H1 (cell line): ENCODE data around the gene MGAT5. TPM values are rescaled to one million over a fixed set of nuclear protein-coding genes. Genes with fewer than 3 reads are reported as not detected.

ENCODE experiments used
- CTCF ChIA-PET: fragments of 300-600 bp; sonication (Branson Sonifier 250); formaldehyde crosslinking; loops from one replicate; lab custom pipeline; 2021; ENCODE audit not compliant: partially characterized antibody; lab: Charles Lee
- POLR2A ChIA-PET: fragments of 300-600 bp; sonication (Branson Sonifier 250); formaldehyde crosslinking; loops from one replicate; lab custom pipeline; 2021; ENCODE audit warnings: inconsistent platforms; ENCODE audit not compliant: partially characterized antibody; lab: Charles Lee
- DNase-seq, 2 experiments: peaks; one replicate each; pipeline versions ENCODE4 v3.0.0 to v3.0.0-alpha.2; 2010 to 2022; ENCODE audit warnings: low spot score in 2 of 2, low read depth in 1 of 2, mixed read lengths in 1 of 2
- FAIRE-seq: peaks from 2 replicates; lab custom pipeline; 2011; peaks lifted over from hg19 to GRCh38; lab: Jason Lieb, UNC
- H2AFZ ChIP-seq: 2 replicates; pipeline ENCODE4 v1.8.1; 2012; ENCODE audit warnings: low read length, inconsistent platforms
- H2AK5ac ChIP-seq: 2 replicates; pipeline ENCODE4 v1.6.1; 2013; ENCODE audit warnings: low read depth, low read length
- H2BK120ac ChIP-seq: replicated peaks from 2 replicates; pipeline ENCODE3; 2013; ENCODE audit warnings: low read depth, low read length, inconsistent platforms
- H2BK12ac ChIP-seq: 2 replicates; pipeline ENCODE4 v1.6.1; 2013; ENCODE audit warnings: low read depth, low read length
- H2BK15ac ChIP-seq: 2 replicates; pipeline ENCODE4 v1.6.1; 2013; ENCODE audit warnings: low read length
- H2BK20ac ChIP-seq: 2 replicates; pipeline ENCODE4 v1.6.1; 2013; ENCODE audit warnings: low read length
- H2BK5ac ChIP-seq: 2 replicates; pipeline ENCODE4 v1.6.1; 2013; ENCODE audit warnings: low read depth, low read length
- H3K14ac ChIP-seq: 2 replicates; pipeline ENCODE4 v1.6.1; 2013; ENCODE audit warnings: inconsistent platforms; ENCODE audit not compliant: insufficient read length
- H3K18ac ChIP-seq: 2 replicates; pipeline ENCODE4 v1.6.1; 2013; ENCODE audit warnings: low read length; ENCODE audit errors: extremely low read depth
- H3K23ac ChIP-seq: 2 replicates; pipeline ENCODE4 v1.6.1; 2013; ENCODE audit warnings: inconsistent platforms; ENCODE audit not compliant: insufficient read length
- H3K23me2 ChIP-seq: 2 replicates; pipeline ENCODE4 v1.6.1; 2013; ENCODE audit warnings: low read depth, low read length
- H3K27ac ChIP-seq: 2 replicates; pipeline ENCODE4 v1.6.1; 2011; ENCODE audit warnings: low read depth, low read length, inconsistent platforms
- H3K27me3 ChIP-seq, 4 experiments: replicated peaks in 1 of 4; 1 replicate in 1 of 4; 2 replicates in 3 of 4; pipeline versions ENCODE4 v1.6.1 to v1.8.1; 2011 to 2013; ENCODE audit warnings: low read length in 3 of 4, mild to moderate bottlenecking in 3 of 4, inconsistent platforms in 2 of 4, mixed read lengths in 2 of 4, moderate library complexity in 1 of 4; ENCODE audit not compliant: control insufficient read depth in 3 of 4, insufficient read depth in 3 of 4; ENCODE audit errors: extremely low read depth in 1 of 4
- H3K36me3 ChIP-seq, 4 experiments: 2 replicates each; pipeline versions ENCODE4 v1.6.1 to v1.8.1; 2011 to 2013; ENCODE audit warnings: mild to moderate bottlenecking in 4 of 4, low read length in 3 of 4, moderate library complexity in 2 of 4, control low read depth in 1 of 4, inconsistent platforms in 1 of 4; ENCODE audit not compliant: insufficient read depth in 4 of 4, control insufficient read depth in 2 of 4
- H3K4ac ChIP-seq: replicated peaks from 2 replicates; pipeline ENCODE3; 2013; ENCODE audit warnings: low read length, low read depth, mixed read lengths, inconsistent platforms; ENCODE audit not compliant: insufficient read length
- H3K4me1 ChIP-seq, 4 experiments: replicated peaks in 1 of 4; 1 replicate in 1 of 4; 2 replicates in 3 of 4; pipeline versions ENCODE4 v1.6.1 to v1.8.1; 2011 to 2013; ENCODE audit warnings: low read length in 3 of 4, inconsistent platforms in 2 of 4, mixed read lengths in 1 of 4; ENCODE audit not compliant: insufficient read depth in 4 of 4, control insufficient read depth in 3 of 4
- H3K4me2 ChIP-seq, 2 experiments: 2 replicates each; pipeline versions ENCODE4 v1.6.1 to v1.8.1; 2011 to 2013; ENCODE audit warnings: low read depth in 2 of 2, low read length in 2 of 2, control low read depth in 1 of 2, inconsistent platforms in 1 of 2, mild to moderate bottlenecking in 1 of 2; ENCODE audit not compliant: insufficient read depth in 1 of 2
- H3K4me3 ChIP-seq, 4 experiments: fragments of 200-600, 300-600 bp in 1 of 4; sonication (generic), shearing (Covaris generic), sonication (Bioruptor Twin) in 1 of 4; 2 replicates each; pipeline versions ENCODE4 v1.5.1 to v1.8.1; 2011 to 2016; ENCODE audit warnings: low read length in 4 of 4, low read depth in 3 of 4, control low read depth in 2 of 4, inconsistent platforms in 2 of 4, mild to moderate bottlenecking in 2 of 4, mixed read lengths in 1 of 4, moderate library complexity in 1 of 4; ENCODE audit not compliant: insufficient read depth in 2 of 4; ENCODE audit errors: extremely low read depth in 1 of 4
- H3K56ac ChIP-seq: replicated peaks from 2 replicates; pipeline ENCODE3; 2013; ENCODE audit warnings: low read depth, mild to moderate bottlenecking, mixed read lengths, low read length, inconsistent platforms; ENCODE audit not compliant: insufficient read length
- H3K79me1 ChIP-seq: 2 replicates; pipeline ENCODE4 v1.6.1; 2013; ENCODE audit warnings: low read depth, low read length, control low read depth
- H3K79me2 ChIP-seq, 2 experiments: 2 replicates each; pipeline versions ENCODE4 v1.6.1 to v1.8.1; 2012 to 2013; ENCODE audit warnings: low read length in 2 of 2, mild to moderate bottlenecking in 2 of 2, inconsistent platforms in 1 of 2; ENCODE audit not compliant: insufficient read depth in 2 of 2, control insufficient read depth in 1 of 2
- H3K9ac ChIP-seq, 4 experiments: replicated peaks in 1 of 4; 1 replicate in 1 of 4; 2 replicates in 3 of 4; pipeline versions ENCODE4 v1.6.1 to v1.8.1; 2011 to 2013; ENCODE audit warnings: low read depth in 3 of 4, low read length in 3 of 4, control low read depth in 2 of 4, mild to moderate bottlenecking in 2 of 4, moderate library complexity in 2 of 4, inconsistent platforms in 1 of 4; ENCODE audit errors: extremely low read depth in 1 of 4
- H3K9me3 ChIP-seq, 2 experiments: 2 replicates each; pipeline versions ENCODE4 v1.6.1 to v1.8.1; 2012 to 2013; ENCODE audit warnings: mild to moderate bottlenecking in 2 of 2, moderate library complexity in 2 of 2, control low read depth in 1 of 2, inconsistent platforms in 1 of 2, low read depth in 1 of 2, low read length in 1 of 2, mixed read lengths in 1 of 2; ENCODE audit not compliant: insufficient read depth in 2 of 2
- H4K20me1 ChIP-seq, 2 experiments: replicated peaks in 1 of 2; 2 replicates each; pipeline versions ENCODE3 to v1.8.1; 2011 to 2013; ENCODE audit warnings: inconsistent platforms in 2 of 2, low read length in 2 of 2, mild to moderate bottlenecking in 1 of 2; ENCODE audit not compliant: insufficient read depth in 2 of 2, control insufficient read depth in 1 of 2
- H4K5ac ChIP-seq: 2 replicates; pipeline ENCODE4 v1.6.1; 2013; ENCODE audit warnings: low read length, low read depth, mixed read lengths, inconsistent platforms; ENCODE audit not compliant: insufficient read length
- H4K8ac ChIP-seq: 2 replicates; pipeline ENCODE4 v1.8.0; 2013; ENCODE audit warnings: mild to moderate bottlenecking, moderate library complexity, low read length, inconsistent platforms; ENCODE audit not compliant: insufficient read depth; ENCODE audit errors: extremely low read depth
- H4K91ac ChIP-seq: replicated peaks from 2 replicates; pipeline ENCODE3; 2013; ENCODE audit warnings: low read length, mixed read lengths, inconsistent platforms; ENCODE audit not compliant: insufficient read length
- BCL11A ChIP-seq, 2 experiments: IDR thresholded peaks; one replicate each; pipeline ENCODE4 v1.6.1; 2011; ENCODE audit warnings: low read depth in 2 of 2, low read length in 2 of 2, mild to moderate bottlenecking in 2 of 2
- BRCA1 ChIP-seq: IDR thresholded peaks from 2 replicates; pipeline ENCODE4 v1.6.1; 2012; ENCODE audit warnings: low read depth, low read length, improper control_type of control experiment
- CEBPB ChIP-seq: IDR thresholded peaks from 2 replicates; pipeline ENCODE4 v1.6.1; 2012; ENCODE audit warnings: low read depth, low read length
- CHD1 ChIP-seq: IDR thresholded peaks from 2 replicates; pipeline ENCODE4 v1.6.1; 2012; ENCODE audit warnings: low read depth, low read length, improper control_type of control experiment
- GTF2F1 ChIP-seq: IDR thresholded peaks from 2 replicates; pipeline ENCODE4 v1.6.1; 2012; ENCODE audit warnings: low read depth, low read length, improper control_type of control experiment, borderline replicate concordance
- NANOG ChIP-seq: IDR thresholded peaks from 2 replicates; pipeline ENCODE4 v1.6.1; 2011; ENCODE audit warnings: low read length, low read depth, mild to moderate bottlenecking, inconsistent platforms; ENCODE audit not compliant: insufficient read depth, poor library complexity, severe bottlenecking
- RAD21 ChIP-seq, 2 experiments: IDR thresholded peaks in 1 of 2; conservative IDR thresholded peaks in 1 of 2; 2 replicates each; pipeline ENCODE4 v1.6.1; 2011; ENCODE audit warnings: low read depth in 2 of 2, low read length in 2 of 2, improper control_type of control experiment in 1 of 2, inconsistent platforms in 1 of 2, mild to moderate bottlenecking in 1 of 2, moderate library complexity in 1 of 2
- SRF ChIP-seq: IDR thresholded peaks from 2 replicates; pipeline ENCODE4 v1.6.1; 2011; ENCODE audit warnings: mild to moderate bottlenecking, low read depth, low read length, moderate library complexity
- TAF7 ChIP-seq: optimal IDR thresholded peaks from 2 replicates; pipeline ENCODE3; 2011; ENCODE audit warnings: low read depth, mild to moderate bottlenecking, inconsistent platforms, low read length, moderate library complexity, borderline replicate concordance
- WGBS, 2 experiments: shearing (Covaris generic) in 1 of 2; methylation state at CpG; one replicate each; pipeline versions ENCODE4 v1.1.6 to v1.1.7; 2013 to 2015; ENCODE audit warnings: low lambda C conversion rate in 2 of 2, mixed read lengths in 2 of 2, inconsistent platforms in 1 of 2, low coverage in 1 of 2, missing lambda C conversion rate in 1 of 2; ENCODE audit not compliant: insufficient replicate concordance in 2 of 2, insufficient coverage in 1 of 2, insufficient read length in 1 of 2; ENCODE audit errors: extremely low coverage in 1 of 2, missing lambda C conversion rate in 1 of 2; 5-methylcytosine and 5-hydroxymethylcytosine counted together
- polyA plus RNA-seq, 7 experiments: library from polyadenylated mRNA; depleted of rRNA in 3 of 7; stranded (reverse) in 5 of 7; unstranded in 2 of 7; fragments of >200 nt in 5 of 7; fragments of 200-250 nt in 2 of 7; gene quantifications; 1 replicate in 5 of 7; 2 replicates in 1 of 7; 4 replicates in 1 of 7; pipeline versions ENCODE4 v1.2.1 to v1.2.3, GENCODE V29; 2011 to 2013; ENCODE audit warnings: missing spikeins in 2 of 7, mixed read lengths in 2 of 7
- total RNA-seq: library from RNA; stranded (reverse); fragmentation: NEBNext Ultra II Directional; extraction: Animal tissue kit (Norgen Biotek cat#: 25700); gene quantifications from 2 replicates; pipeline ENCODE4 v1.2.1, GENCODE V29; 2021
- TF ChIP-seq, protein P1 (sequence below), 3 experiments: IDR thresholded peaks; 1 replicate in 2 of 3; 2 replicates in 1 of 3; pipeline versions ENCODE4 v1.5.1 to v1.6.1; 2011; ENCODE audit warnings: low read length in 3 of 3, mild to moderate bottlenecking in 3 of 3, inconsistent platforms in 2 of 3, low read depth in 1 of 3, moderate library complexity in 1 of 3; ENCODE audit not compliant: insufficient read depth in 1 of 3; ENCODE audit errors: control extremely low read depth in 1 of 3

MGAT5 gene
- total and polyA plus RNA-seq, 2 of the 8 experiments (the other 6 are each of a cell fraction or from before 2014, with no cell fraction given), result 11.2 to 49.2 TPM

GRCh38 chr2:134369220-134369902 lies 115.5 kb downstream of the MGAT5 start:
- Histone ChIP-seq H3K9me3 (no peaks in the 10 kb centered on the region), H3K79me1 (no peaks in the 10 kb centered on the region; the same call in 1 of the 2 replicates), H3K18ac (no peak overlapping the region), H2BK5ac (no peak overlapping the region), H2AK5ac (no peak overlapping the region), H4K91ac (no peak overlapping the region), H3K56ac (no peak overlapping the region), H3K79me2 (no peaks in the 10 kb centered on the region), H3K9ac (no peak overlapping the region), H3K4me3 (no peak overlapping the region), H3K27ac (no peak overlapping the region), H3K36me3 (peaks cover 0 to 3% (median 0%) of the 10 kb centered on the region in 4 experiments; a peak in 1 of 8 replicates), H3K4me2 (no peak overlapping the region), H3K14ac (no peak overlapping the region), H3K27me3 (no peaks in the 10 kb centered on the region), H3K23me2 (no peaks in the 10 kb centered on the region; the same call in 1 of the 2 replicates), H3K4me1 (no peaks in the 10 kb centered on the region), H2AFZ (no peak overlapping the region), H2BK15ac (no peak overlapping the region), H4K20me1 (no peaks in the 10 kb centered on the region), H4K8ac (no peak overlapping the region), H4K5ac (no peak overlapping the region), H2BK120ac (no peak overlapping the region), H3K4ac (no peak overlapping the region), H3K23ac (no peak overlapping the region), H2BK12ac (no peak overlapping the region), H2BK20ac (no peak overlapping the region)
- FAIRE-seq, result no peak
- 88% methylated on average over 1 of the region's 1 CpG; no CpG with 5 or more reads in 1 of the 2 experiments for WGBS, 2 experiments
- POLR2A ChIA-PET, result no interaction called here
- CTCF ChIA-PET, result interaction anchor here (0.8 to 2.6 kb wide), 4 partner anchors 42 to 251 kb away, joined by 3 to 7 read pairs (median 3); no protein-coding TSS in a partner anchor
- no peak for DNase-seq
- no peak for TF ChIP-seq NANOG
- TF ChIP-seq GTF2F1, result no peak
- no peak for TF ChIP-seq SRF
- TF ChIP-seq BCL11A (IDR thresholded peaks at IDR 0.05; ENCODE audit: low read depth in 2 of 2, low read length in 2 of 2), result no peak
- TF ChIP-seq, protein P1, sequence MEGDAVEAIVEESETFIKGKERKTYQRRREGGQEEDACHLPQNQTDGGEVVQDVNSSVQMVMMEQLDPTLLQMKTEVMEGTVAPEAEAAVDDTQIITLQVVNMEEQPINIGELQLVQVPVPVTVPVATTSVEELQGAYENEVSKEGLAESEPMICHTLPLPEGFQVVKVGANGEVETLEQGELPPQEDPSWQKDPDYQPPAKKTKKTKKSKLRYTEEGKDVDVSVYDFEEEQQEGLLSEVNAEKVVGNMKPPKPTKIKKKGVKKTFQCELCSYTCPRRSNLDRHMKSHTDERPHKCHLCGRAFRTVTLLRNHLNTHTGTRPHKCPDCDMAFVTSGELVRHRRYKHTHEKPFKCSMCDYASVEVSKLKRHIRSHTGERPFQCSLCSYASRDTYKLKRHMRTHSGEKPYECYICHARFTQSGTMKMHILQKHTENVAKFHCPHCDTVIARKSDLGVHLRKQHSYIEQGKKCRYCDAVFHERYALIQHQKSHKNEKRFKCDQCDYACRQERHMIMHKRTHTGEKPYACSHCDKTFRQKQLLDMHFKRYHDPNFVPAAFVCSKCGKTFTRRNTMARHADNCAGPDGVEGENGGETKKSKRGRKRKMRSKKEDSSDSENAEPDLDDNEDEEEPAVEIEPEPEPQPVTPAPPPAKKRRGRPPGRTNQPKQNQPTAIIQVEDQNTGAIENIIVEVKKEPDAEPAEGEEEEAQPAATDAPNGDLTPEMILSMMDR (IDR thresholded peaks at IDR 0.05; ENCODE audit: control extremely low read depth in 1 of 3, insufficient read depth in 1 of 3, low read depth in 1 of 3, low read length in 3 of 3), result no peak
- TF ChIP-seq TAF7, result no peak
- TF ChIP-seq CEBPB, result no peak
- TF ChIP-seq CHD1, result no peak
- TF ChIP-seq RAD21 (IDR thresholded peaks at IDR 0.05 in 1 of 2, conservative IDR thresholded peaks at IDR 0.05 in 1 of 2; ENCODE audit: low read depth in 2 of 2, low read length in 2 of 2), result no peak
- TF ChIP-seq BRCA1, result no peak
